Body of pancreas (tissue), 4 donors: ENCODE data around the gene SLAMF6. TPM values are rescaled to one million over a fixed set of nuclear protein-coding genes. Genes with fewer than 3 reads are reported as not detected.

ENCODE experiments used
- ATAC-seq: fragments of 150-250 bp; one replicate; pipeline ENCODE4 v1.9.1; 2016
- DNase-seq, 4 donors: peaks; one replicate each; pipeline ENCODE4 v3.0.0-alpha.2; 2019
- H3K27ac ChIP-seq, 4 donors: fragments of 200-600 bp; sonication (generic); 1 replicate in 3 of 4; 2 replicates in 1 of 4; pipeline versions ENCODE4 v1.5.1 to v1.6.1; 2016 to 2019; ENCODE audit warnings: mild to moderate bottlenecking in 1 of 4, mixed read lengths in 1 of 4, moderate library complexity in 1 of 4
- H3K27me3 ChIP-seq, 2 donors: fragments of 200-600 bp; sonication (generic); one replicate each; pipeline ENCODE4 v1.6.0; 2016; ENCODE audit warnings: mild to moderate bottlenecking in 1 of 2
- H3K36me3 ChIP-seq, 2 donors: fragments of 200-600 bp; sonication (generic); replicated peaks in 1 of 2; 2 replicates each; pipeline ENCODE4 v1.5.1; 2016; ENCODE audit warnings: low read depth in 2 of 2; ENCODE audit not compliant: insufficient read depth in 1 of 2
- H3K4me1 ChIP-seq: fragments of 200-600 bp; sonication (generic); one replicate; pipeline ENCODE4 v1.6.0; 2016
- H3K4me3 ChIP-seq, 2 donors: fragments of 200-600 bp; sonication (generic); 1 replicate in 1 of 2; 2 replicates in 1 of 2; pipeline ENCODE4 v1.5.1; 2016 to 2019
- H3K9me3 ChIP-seq, 3 donors: fragments of 200-600 bp; sonication (generic); 1 replicate in 2 of 3; 2 replicates in 1 of 3; pipeline ENCODE4 v1.5.1; 2016
- POLR2A ChIP-seq, 3 donors: fragments of 450-650 bp; IDR thresholded peaks; one replicate each; pipeline ENCODE4 v1.6.1; 2016; ENCODE audit warnings: antibody characterized with exemption in 3 of 3, mild to moderate bottlenecking in 2 of 3
- WGBS, 2 donors: methylation state at CpG; one replicate each; pipeline ENCODE4 v1.1.5; 2017; 5-methylcytosine and 5-hydroxymethylcytosine counted together
- intact Hi-C: fragments of 100-400 bp; cut with DNase I; formaldehyde crosslinking; loops from one replicate; pipeline ENCODE4 v1.15.1; 2023
- total RNA-seq, 2 donors: library from RNA; depleted of rRNA; stranded (reverse); fragments of >200 nt; gene quantifications; one replicate each; pipeline ENCODE4 v1.1.0, GENCODE V29; 2016
- TF ChIP-seq, protein P1 (sequence below), 7 experiments: fragments of 450-650 bp in 4 of 7; fragments of 200-600 bp in 3 of 7; sonication (generic) in 3 of 7; IDR thresholded peaks; one replicate each; pipeline ENCODE4 v1.5.1; 2016 to 2019; ENCODE audit warnings: antibody characterized with exemption in 7 of 7

SLAMF6 gene
- total RNA-seq, 2 donors from 2014 or later = 0.52 to 0.99 TPM

GRCh38 chr1:160558660-160559380, 35.8 kb upstream of the SLAMF6 start:
- no peaks in the 10 kb centered on the region for H3K4me1 ChIP-seq
- H3K27ac ChIP-seq = no peak overlapping the region
- peaks cover 0 to 9% (median 0%) of the 10 kb centered on the region in 3 donors for H3K9me3 ChIP-seq
- DNase-seq = no peak
- 76 to 87% methylated on average over 4 of the region's 4 CpGs for WGBS, 2 donors
- H3K4me3 ChIP-seq = no peak overlapping the region
- TF ChIP-seq, protein P1, sequence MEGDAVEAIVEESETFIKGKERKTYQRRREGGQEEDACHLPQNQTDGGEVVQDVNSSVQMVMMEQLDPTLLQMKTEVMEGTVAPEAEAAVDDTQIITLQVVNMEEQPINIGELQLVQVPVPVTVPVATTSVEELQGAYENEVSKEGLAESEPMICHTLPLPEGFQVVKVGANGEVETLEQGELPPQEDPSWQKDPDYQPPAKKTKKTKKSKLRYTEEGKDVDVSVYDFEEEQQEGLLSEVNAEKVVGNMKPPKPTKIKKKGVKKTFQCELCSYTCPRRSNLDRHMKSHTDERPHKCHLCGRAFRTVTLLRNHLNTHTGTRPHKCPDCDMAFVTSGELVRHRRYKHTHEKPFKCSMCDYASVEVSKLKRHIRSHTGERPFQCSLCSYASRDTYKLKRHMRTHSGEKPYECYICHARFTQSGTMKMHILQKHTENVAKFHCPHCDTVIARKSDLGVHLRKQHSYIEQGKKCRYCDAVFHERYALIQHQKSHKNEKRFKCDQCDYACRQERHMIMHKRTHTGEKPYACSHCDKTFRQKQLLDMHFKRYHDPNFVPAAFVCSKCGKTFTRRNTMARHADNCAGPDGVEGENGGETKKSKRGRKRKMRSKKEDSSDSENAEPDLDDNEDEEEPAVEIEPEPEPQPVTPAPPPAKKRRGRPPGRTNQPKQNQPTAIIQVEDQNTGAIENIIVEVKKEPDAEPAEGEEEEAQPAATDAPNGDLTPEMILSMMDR (IDR thresholded peaks at IDR 0.05) = no peak
- no peak for TF ChIP-seq POLR2A (IDR thresholded peaks at IDR 0.05)
- H3K36me3 ChIP-seq = no peaks in the 10 kb centered on the region
- intact Hi-C loops = no loop called here
- no peak for ATAC-seq
- no peaks in the 10 kb centered on the region for H3K27me3 ChIP-seq

GRCh38 chr1:160553778-160554177, 30.7 kb upstream of the SLAMF6 start:
- Histone ChIP-seq H3K27me3 (no peaks in the 10 kb centered on the region), H3K27ac (no peak overlapping the region), H3K9me3 (no peaks in the 10 kb centered on the region), H3K36me3 (peaks cover 0 to 3% of the 10 kb centered on the region in 2 donors), H3K4me3 (no peak overlapping the region), H3K4me1 (peaks cover 3% of the 10 kb centered on the region)
- WGBS, 2 donors = 89 to 90% methylated on average over 4 of the region's 4 CpGs
- DNase-seq = no peak
- ATAC-seq = no peak
- TF ChIP-seq, protein P1 (IDR thresholded peaks at IDR 0.05) = no peak
- no peak for TF ChIP-seq POLR2A (IDR thresholded peaks at IDR 0.05)
- intact Hi-C loops = no loop called here

DNA sequence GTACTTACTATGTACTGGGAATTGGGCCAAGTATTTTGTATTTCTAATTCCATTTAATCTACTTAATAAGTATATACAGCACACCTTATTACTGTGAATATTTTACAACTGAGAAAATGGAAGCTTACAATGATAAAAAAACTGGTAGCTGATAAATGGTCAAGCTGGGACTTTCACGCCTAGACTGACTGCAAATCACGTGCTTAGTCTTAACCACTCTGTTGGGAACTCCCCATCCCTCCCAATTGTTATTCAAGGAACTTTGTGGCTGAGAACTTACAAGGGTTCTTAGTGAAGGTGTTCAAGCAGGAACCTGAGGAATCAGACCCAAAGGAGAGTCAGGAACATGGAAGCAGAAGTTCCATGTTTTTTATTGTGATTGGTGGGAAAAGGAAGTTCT, 29.4 kb upstream of the SLAMF6 start:
- H3K4me1 ChIP-seq = peaks cover 16% of the 10 kb centered on the region
- DNase-seq = no peak
- ATAC-seq = no peak

DNA sequence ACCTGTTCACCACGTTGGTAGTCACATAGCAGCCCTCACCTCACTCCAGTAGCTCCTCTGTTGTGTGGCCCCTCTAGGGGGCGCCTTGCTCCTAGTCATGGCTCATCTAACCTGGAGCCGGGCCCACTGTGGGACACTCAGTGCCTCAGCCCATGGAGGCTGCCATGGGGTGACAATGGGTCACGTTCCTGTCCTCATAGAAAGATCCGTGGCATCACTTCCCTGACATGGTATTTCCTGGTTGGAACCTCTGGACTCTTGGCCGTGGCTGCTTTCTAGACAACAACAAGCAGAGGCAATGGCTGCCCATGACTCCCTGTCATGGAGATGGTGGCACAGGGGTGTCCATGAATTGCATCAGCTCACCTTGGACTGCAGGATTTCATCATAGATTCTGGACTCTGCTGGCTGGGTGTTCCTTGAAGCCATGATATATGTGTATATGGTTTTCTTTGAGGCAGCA, 27.5 kb upstream of the SLAMF6 start:
- Histone ChIP-seq H3K27ac (no peak overlapping the region), H3K27me3 (no peaks in the 10 kb centered on the region), H3K4me1 (peaks cover 16% of the 10 kb centered on the region), H3K9me3 (no peaks in the 10 kb centered on the region), H3K36me3 (peaks cover 0 to 3% of the 10 kb centered on the region in 2 donors), H3K4me3 (no peak overlapping the region)
- intact Hi-C loops = no loop called here
- TF ChIP-seq, protein P1 (IDR thresholded peaks at IDR 0.05) = no peak
- no peak for TF ChIP-seq POLR2A (IDR thresholded peaks at IDR 0.05)
- DNase-seq (peak in 2 of 4 donors; percentile 20 to 44), ATAC-seq (no peak)
- 83 to 92% methylated on average over 2 to 6 of the region's 6 CpGs for WGBS, 2 donors

More for the DNA sequence above, 29.4 kb upstream of the SLAMF6 start:
- Histone ChIP-seq H3K27me3 (no peaks in the 10 kb centered on the region), H3K9me3 (no peaks in the 10 kb centered on the region), H3K27ac (no peak overlapping the region), H3K36me3 (peaks cover 0 to 3% of the 10 kb centered on the region in 2 donors), H3K4me3 (no peak overlapping the region)
- TF ChIP-seq, protein P1 (IDR thresholded peaks at IDR 0.05) = no peak
- TF ChIP-seq POLR2A (IDR thresholded peaks at IDR 0.05) = no peak
- intact Hi-C loops = no loop called here
- 83 to 88% methylated on average over 2 of the region's 2 CpGs for WGBS, 2 donors

DNA sequence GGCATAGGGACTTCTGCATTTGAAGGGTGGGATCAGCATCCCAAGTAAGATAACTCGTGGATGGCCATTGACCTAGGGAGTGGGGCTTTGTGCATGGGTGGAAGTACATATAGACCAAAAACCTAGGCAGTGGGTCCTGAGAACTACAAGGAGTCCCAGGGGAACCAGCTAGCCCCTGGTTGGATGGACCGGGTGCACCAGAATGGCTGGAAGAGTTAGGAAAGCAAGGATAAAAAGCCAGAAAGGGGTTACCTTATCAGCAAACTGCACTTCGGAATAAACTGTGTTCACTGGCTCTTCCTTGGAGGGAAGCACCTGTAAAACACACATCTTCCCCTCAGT, 26.6 kb upstream of the SLAMF6 start:
- no peak overlapping the region for H3K27ac ChIP-seq
- intact Hi-C loops = no loop called here
- no peaks in the 10 kb centered on the region for H3K9me3 ChIP-seq
- WGBS, 2 donors = 84 to 89% methylated on average over 3 of the region's 3 CpGs
- H3K4me3 ChIP-seq = no peak overlapping the region
- DNase-seq (no peak), ATAC-seq (no peak)
- TF ChIP-seq, protein P1 (IDR thresholded peaks at IDR 0.05) = no peak
- TF ChIP-seq POLR2A (IDR thresholded peaks at IDR 0.05) = no peak
- H3K36me3 ChIP-seq = peaks cover 0 to 3% of the 10 kb centered on the region in 2 donors
- peaks cover 22% of the 10 kb centered on the region for H3K4me1 ChIP-seq
- H3K27me3 ChIP-seq = no peaks in the 10 kb centered on the region
